Measurements from ENCODE around the gene PUDP.

PUDP gene

GRCh38 chrX:7112071-7112470 lies 35.9 kb downstream of the PUDP start:
- Histone ChIP-seq H3K56ac (ENCODE audit: low read length) (no peak overlapping the region), H4K8ac (ENCODE audit: low read depth, low read length) (no peak overlapping the region), H3K4me2 (ENCODE audit: low read length) (no peak overlapping the region), H3K4ac (ENCODE audit: low read depth, low read length) (no peak overlapping the region), H3K4me3 (ENCODE audit: low read length) (no peak overlapping the region), H3K27ac (ENCODE audit: low read depth, low read length) (no peak overlapping the region), H2BK5ac (ENCODE audit: low read length) (no peak overlapping the region), H3K79me1 (ENCODE audit: low read length) (no peaks in the 10 kb centered on the region), H3K4me1 (ENCODE audit: control insufficient read depth, low read depth, low read length) (peaks cover 4% of the 10 kb centered on the region), H2AK5ac (ENCODE audit: low read length) (no peak overlapping the region), H3K27me3 (ENCODE audit: insufficient read depth, low read length, poor library complexity) (no peaks in the 10 kb centered on the region), H2BK15ac (replicated peaks; ENCODE audit: low read depth) (no peak overlapping the region), H3K79me2 (ENCODE audit: control insufficient read depth, insufficient read depth, low read length) (no peaks in the 10 kb centered on the region), H2BK120ac (ENCODE audit: low read depth, low read length) (no peak overlapping the region), H3K36me3 (ENCODE audit: control insufficient read depth, insufficient read depth, low read length) (no peaks in the 10 kb centered on the region), H3K23ac (ENCODE audit: low read length) (no peak overlapping the region), H3K9ac (ENCODE audit: low read length) (no peak overlapping the region), H4K5ac (ENCODE audit: low read length) (no peak overlapping the region), H3K18ac (ENCODE audit: low read length) (no peak overlapping the region)
- no CpG with 5 or more reads among the region's 7 CpGs for WGBS (ENCODE audit: extremely low coverage, insufficient coverage, low lambda C conversion rate)
- no peak for DNase-seq

DNA sequence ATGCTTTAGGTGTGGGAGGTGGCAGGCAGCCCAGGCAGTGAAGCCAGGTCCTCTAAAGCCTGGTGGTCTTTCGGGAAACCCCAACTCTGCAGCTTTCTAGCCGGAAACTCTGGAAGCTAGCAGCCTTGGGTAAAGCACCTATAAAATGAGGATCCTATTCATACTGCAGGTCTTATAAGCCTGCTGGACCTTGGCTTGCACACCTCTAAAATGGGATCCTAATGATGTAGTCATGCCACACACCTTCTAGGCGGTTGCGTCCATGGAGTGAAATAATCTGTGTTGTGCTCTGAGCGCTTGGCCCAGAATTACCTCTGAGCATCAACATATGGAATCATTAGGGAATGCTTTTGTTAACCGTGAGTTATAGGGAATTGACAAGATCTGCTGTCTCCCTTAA lies 36.4 kb downstream of the PUDP start:
- Histone ChIP-seq H3K79me1 (ENCODE audit: low read length) (no peaks in the 10 kb centered on the region), H3K4me3 (ENCODE audit: low read length) (no peak overlapping the region), H3K9ac (ENCODE audit: low read length) (no peak overlapping the region), H3K36me3 (ENCODE audit: control insufficient read depth, insufficient read depth, low read length) (no peaks in the 10 kb centered on the region), H2BK120ac (ENCODE audit: low read depth, low read length) (no peak overlapping the region), H3K23ac (ENCODE audit: low read length) (no peak overlapping the region), H2BK5ac (ENCODE audit: low read length) (no peak overlapping the region), H4K8ac (ENCODE audit: low read depth, low read length) (no peak overlapping the region), H4K5ac (ENCODE audit: low read length) (no peak overlapping the region), H3K79me2 (ENCODE audit: control insufficient read depth, insufficient read depth, low read length) (no peaks in the 10 kb centered on the region), H3K4me2 (ENCODE audit: low read length) (no peak overlapping the region), H3K27ac (ENCODE audit: low read depth, low read length) (no peak overlapping the region), H3K27me3 (ENCODE audit: insufficient read depth, low read length, poor library complexity) (no peaks in the 10 kb centered on the region), H3K18ac (ENCODE audit: low read length) (peak overlapping the region; percentile 90), H3K56ac (ENCODE audit: low read length) (no peak overlapping the region), H3K4me1 (ENCODE audit: control insufficient read depth, low read depth, low read length) (peaks cover 4% of the 10 kb centered on the region), H2AK5ac (ENCODE audit: low read length) (no peak overlapping the region), H2BK15ac (replicated peaks; ENCODE audit: low read depth) (no peak overlapping the region), H3K4ac (ENCODE audit: low read depth, low read length) (peak overlapping the region; percentile 70)
- DNase-seq = no peak
- no CpG with 5 or more reads among the region's 6 CpGs for WGBS (ENCODE audit: extremely low coverage, insufficient coverage, low lambda C conversion rate)

DNA sequence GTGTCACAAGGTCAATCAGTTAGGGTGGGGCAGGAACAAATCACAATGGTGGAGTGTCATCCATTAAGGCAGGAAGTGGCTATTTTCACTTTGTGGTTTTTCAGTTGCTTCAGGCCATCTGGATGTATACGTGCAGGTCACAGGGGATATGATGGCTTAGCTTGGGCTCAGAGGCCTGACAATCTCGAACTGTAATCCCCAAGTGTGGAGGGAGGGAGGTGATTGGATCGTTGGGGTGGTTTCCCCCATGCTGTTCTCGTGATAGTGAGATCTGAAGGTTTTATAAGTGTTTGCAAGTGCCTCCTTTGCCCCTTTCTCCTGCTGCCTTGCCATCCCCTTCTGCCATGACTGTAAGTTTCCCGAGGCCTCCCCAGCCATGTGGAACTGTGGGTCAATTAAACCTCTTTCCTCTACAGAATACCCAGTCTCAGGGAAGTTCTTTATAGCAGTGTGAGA lies 37.1 kb downstream of the PUDP start:
- Histone ChIP-seq H3K23ac (ENCODE audit: low read length) (no peak overlapping the region), H3K4ac (ENCODE audit: low read depth, low read length) (no peak overlapping the region), H4K8ac (ENCODE audit: low read depth, low read length) (no peak overlapping the region), H3K27me3 (ENCODE audit: insufficient read depth, low read length, poor library complexity) (no peaks in the 10 kb centered on the region), H2BK15ac (replicated peaks; ENCODE audit: low read depth) (no peak overlapping the region), H3K9ac (ENCODE audit: low read length) (no peak overlapping the region), H3K4me2 (ENCODE audit: low read length) (no peak overlapping the region), H3K18ac (ENCODE audit: low read length) (peak overlapping the region; percentile 90), H3K79me2 (ENCODE audit: control insufficient read depth, insufficient read depth, low read length) (no peaks in the 10 kb centered on the region), H3K56ac (ENCODE audit: low read length) (no peak overlapping the region), H2AK5ac (ENCODE audit: low read length) (no peak overlapping the region), H3K27ac (ENCODE audit: low read depth, low read length) (peak overlapping the region; percentile 72), H3K4me3 (ENCODE audit: low read length) (no peak overlapping the region), H3K79me1 (ENCODE audit: low read length) (no peaks in the 10 kb centered on the region), H3K36me3 (ENCODE audit: control insufficient read depth, insufficient read depth, low read length) (no peaks in the 10 kb centered on the region), H2BK120ac (ENCODE audit: low read depth, low read length) (no peak overlapping the region), H3K4me1 (ENCODE audit: control insufficient read depth, low read depth, low read length) (peaks cover 4% of the 10 kb centered on the region), H2BK5ac (ENCODE audit: low read length) (no peak overlapping the region), H4K5ac (ENCODE audit: low read length) (no peak overlapping the region)
- DNase-seq = peak; percentile 67
- WGBS (ENCODE audit: extremely low coverage, insufficient coverage, low lambda C conversion rate) = no CpG with 5 or more reads among the region's 5 CpGs

GRCh38 chrX:7109838-7110793 lies 37.8 kb downstream of the PUDP start:
- H2AK5ac ChIP-seq (ENCODE audit: low read length) = no peak overlapping the region
- H3K18ac ChIP-seq (ENCODE audit: low read length) = peak overlapping the region; percentile 51
- no peaks in the 10 kb centered on the region for H3K79me1 ChIP-seq (ENCODE audit: low read length)
- no CpG with 5 or more reads among the region's 12 CpGs for WGBS (ENCODE audit: extremely low coverage, insufficient coverage, low lambda C conversion rate)
- H3K23ac ChIP-seq (ENCODE audit: low read length) = no peak overlapping the region
- H3K27me3 ChIP-seq (ENCODE audit: insufficient read depth, low read length, poor library complexity) = no peaks in the 10 kb centered on the region
- H3K36me3 ChIP-seq (ENCODE audit: control insufficient read depth, insufficient read depth, low read length) = no peaks in the 10 kb centered on the region
- peak overlapping the region; percentile 22 for H3K56ac ChIP-seq (ENCODE audit: low read length)
- peaks cover 4% of the 10 kb centered on the region for H3K4me1 ChIP-seq (ENCODE audit: control insufficient read depth, low read depth, low read length)
- H2BK120ac ChIP-seq (ENCODE audit: low read depth, low read length) = no peak overlapping the region
- peak overlapping the region; percentile 13 for H4K8ac ChIP-seq (ENCODE audit: low read depth, low read length)
- H3K27ac ChIP-seq (ENCODE audit: low read depth, low read length) = peak overlapping the region; percentile 70
- H2BK15ac ChIP-seq (replicated peaks; ENCODE audit: low read depth) = peak overlapping the region; percentile 57
- no peak for DNase-seq
- H3K4me3 ChIP-seq (ENCODE audit: low read length) = no peak overlapping the region
- H4K5ac ChIP-seq (ENCODE audit: low read length) = no peak overlapping the region
- H3K4ac ChIP-seq (ENCODE audit: low read depth, low read length) = peak overlapping the region; percentile 20
- no peak overlapping the region for H3K4me2 ChIP-seq (ENCODE audit: low read length)
- H3K79me2 ChIP-seq (ENCODE audit: control insufficient read depth, insufficient read depth, low read length) = no peaks in the 10 kb centered on the region
- peak overlapping the region; percentile 6 for H2BK5ac ChIP-seq (ENCODE audit: low read length)
- H3K9ac ChIP-seq (ENCODE audit: low read length) = no peak overlapping the region

GRCh38 chrX:7109049-7109531 lies 38.9 kb downstream of the PUDP start:
- DNase-seq = no peak

More at GRCh38 chrX:7109049-7109531, 38.9 kb downstream of the PUDP start:
- no peaks in the 10 kb centered on the region for H3K27me3 ChIP-seq (ENCODE audit: insufficient read depth, low read length, poor library complexity)
- WGBS (ENCODE audit: extremely low coverage, insufficient coverage, low lambda C conversion rate) = no CpG with 5 or more reads among the region's 11 CpGs
- no peak overlapping the region for H3K18ac ChIP-seq (ENCODE audit: low read length)
- H3K23ac ChIP-seq (ENCODE audit: low read length) = no peak overlapping the region
- H3K36me3 ChIP-seq (ENCODE audit: control insufficient read depth, insufficient read depth, low read length) = no peaks in the 10 kb centered on the region
- H3K79me1 ChIP-seq (ENCODE audit: low read length) = no peaks in the 10 kb centered on the region
- no peaks in the 10 kb centered on the region for H3K79me2 ChIP-seq (ENCODE audit: control insufficient read depth, insufficient read depth, low read length)
- H2AK5ac ChIP-seq (ENCODE audit: low read length) = no peak overlapping the region
- no peak overlapping the region for H4K5ac ChIP-seq (ENCODE audit: low read length)
- no peak overlapping the region for H3K4me2 ChIP-seq (ENCODE audit: low read length)
- H3K4ac ChIP-seq (ENCODE audit: low read depth, low read length) = no peak overlapping the region
- no peak overlapping the region for H3K4me3 ChIP-seq (ENCODE audit: low read length)
- H3K27ac ChIP-seq (ENCODE audit: low read depth, low read length) = no peak overlapping the region
- peaks cover 4% of the 10 kb centered on the region for H3K4me1 ChIP-seq (ENCODE audit: control insufficient read depth, low read depth, low read length)
- H4K8ac ChIP-seq (ENCODE audit: low read depth, low read length) = no peak overlapping the region
- no peak overlapping the region for H3K56ac ChIP-seq (ENCODE audit: low read length)
- H2BK120ac ChIP-seq (ENCODE audit: low read depth, low read length) = no peak overlapping the region
- no peak overlapping the region for H2BK15ac ChIP-seq (replicated peaks; ENCODE audit: low read depth)
- no peak overlapping the region for H2BK5ac ChIP-seq (ENCODE audit: low read length)
- H3K9ac ChIP-seq (ENCODE audit: low read length) = no peak overlapping the region
